HL-60 (cell line): ENCODE results near the gene CNOT10.

Experiments used
- GABPA ChIP-seq: IDR thresholded peaks from 2 replicates; pipeline ENCODE4 v1.6.1; 2012; ENCODE audit warnings: low read depth
- POLR2AphosphoS5 ChIP-seq: IDR thresholded peaks from 2 replicates; pipeline ENCODE4 v1.6.1; 2012; ENCODE audit warnings: low read depth
- REST ChIP-seq: IDR thresholded peaks from 2 replicates; pipeline ENCODE4 v1.6.1; 2012; ENCODE audit warnings: low read depth; ENCODE audit not compliant: insufficient replicate concordance
- SPI1 ChIP-seq: IDR thresholded peaks from 2 replicates; pipeline ENCODE4 v1.6.1; 2012; ENCODE audit warnings: low read depth, mild to moderate bottlenecking, borderline replicate concordance
- TF ChIP-seq, protein P1 (sequence below): IDR thresholded peaks from one replicate; pipeline ENCODE4 v1.5.1; 2011; ENCODE audit warnings: low read length, control low read depth, inconsistent platforms; ENCODE audit not compliant: insufficient read depth

- TF ChIP-seq, protein P1, sequence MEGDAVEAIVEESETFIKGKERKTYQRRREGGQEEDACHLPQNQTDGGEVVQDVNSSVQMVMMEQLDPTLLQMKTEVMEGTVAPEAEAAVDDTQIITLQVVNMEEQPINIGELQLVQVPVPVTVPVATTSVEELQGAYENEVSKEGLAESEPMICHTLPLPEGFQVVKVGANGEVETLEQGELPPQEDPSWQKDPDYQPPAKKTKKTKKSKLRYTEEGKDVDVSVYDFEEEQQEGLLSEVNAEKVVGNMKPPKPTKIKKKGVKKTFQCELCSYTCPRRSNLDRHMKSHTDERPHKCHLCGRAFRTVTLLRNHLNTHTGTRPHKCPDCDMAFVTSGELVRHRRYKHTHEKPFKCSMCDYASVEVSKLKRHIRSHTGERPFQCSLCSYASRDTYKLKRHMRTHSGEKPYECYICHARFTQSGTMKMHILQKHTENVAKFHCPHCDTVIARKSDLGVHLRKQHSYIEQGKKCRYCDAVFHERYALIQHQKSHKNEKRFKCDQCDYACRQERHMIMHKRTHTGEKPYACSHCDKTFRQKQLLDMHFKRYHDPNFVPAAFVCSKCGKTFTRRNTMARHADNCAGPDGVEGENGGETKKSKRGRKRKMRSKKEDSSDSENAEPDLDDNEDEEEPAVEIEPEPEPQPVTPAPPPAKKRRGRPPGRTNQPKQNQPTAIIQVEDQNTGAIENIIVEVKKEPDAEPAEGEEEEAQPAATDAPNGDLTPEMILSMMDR = no peak
- no peak for TF ChIP-seq POLR2AphosphoS5
- TF ChIP-seq REST = no peak
- no peak for TF ChIP-seq GABPA
- TF ChIP-seq SPI1 = no peak
These were observed 129.4 kb downstream of the CNOT10 start for GRCh38 chr3:32814361-32814760.
